Gastrocnemius medialis (tissue), 4 donors: ENCODE results near the gene TRAPPC5. TPM values are rescaled to one million over a fixed set of nuclear protein-coding genes. Genes with fewer than 3 reads are reported as not detected.

Source experiments
- ATAC-seq, 2 donors: fragments of 150-250 bp; one replicate each; pipeline ENCODE4 v1.9.1; 2016
- DNase-seq, 2 donors: peaks; one replicate each; pipeline ENCODE4 v3.0.0-alpha.2; 2019
- H3K27ac ChIP-seq, 4 donors: fragments of 200-600 bp; sonication (generic); 1 replicate in 1 of 4; 2 replicates in 3 of 4; pipeline ENCODE4 v1.5.1; 2016 to 2018; ENCODE audit warnings: mild to moderate bottlenecking in 2 of 4, moderate library complexity in 1 of 4
- H3K27me3 ChIP-seq, 3 donors: fragments of 200-600 bp; sonication (generic) in 2 of 3; 1 replicate in 1 of 3; 2 replicates in 2 of 3; pipeline versions ENCODE4 v1.5.1 to v1.6.0; 2016 to 2019; ENCODE audit warnings: mild to moderate bottlenecking in 1 of 3, moderate library complexity in 1 of 3
- H3K36me3 ChIP-seq, 2 donors: fragments of 200-600 bp; sonication (generic) in 1 of 2; one replicate each; pipeline ENCODE4 v1.5.1; 2017 to 2018
- H3K4me1 ChIP-seq, 2 donors: fragments of 200-600 bp; sonication (generic) in 1 of 2; one replicate each; pipeline ENCODE4 v1.5.1; 2016 to 2017; ENCODE audit warnings: mild to moderate bottlenecking in 2 of 2
- H3K4me3 ChIP-seq, 4 donors: fragments of 200-600 bp; sonication (generic) in 3 of 4; 1 replicate in 1 of 4; 2 replicates in 3 of 4; pipeline ENCODE4 v1.5.1; 2016 to 2019; ENCODE audit warnings: mild to moderate bottlenecking in 2 of 4
- H3K9me3 ChIP-seq, 3 donors: fragments of 200-600 bp; sonication (generic) in 2 of 3; 1 replicate in 1 of 3; 2 replicates in 2 of 3; pipeline ENCODE4 v1.5.1; 2016 to 2019
- POLR2A ChIP-seq, 2 donors: fragments of 450-650 bp; IDR thresholded peaks; one replicate each; pipeline ENCODE4 v1.6.1; 2017; ENCODE audit warnings: antibody characterized with exemption in 2 of 2, mild to moderate bottlenecking in 2 of 2, moderate library complexity in 2 of 2
- in situ Hi-C, 4 donors: fragments of 200-750 bp; cut with MboI; loops; one replicate each; pipeline versions ENCODE4 v1.15.0 to v1.8.0; 2017; ENCODE audit warnings: low sequenced_read_pairs in 4 of 4
- intact Hi-C: fragments of 100-400 bp; cut with DNase I; formaldehyde crosslinking; loops from one replicate; pipeline ENCODE4 v1.15.1; 2023; ENCODE audit warnings: low total_unique reads
- total RNA-seq, 4 donors: library from RNA; depleted of rRNA; stranded (reverse); fragments of >200 nt; gene quantifications; one replicate each; pipeline versions ENCODE4 v1.1.0 to v1.2.3, GENCODE V29; 2016
- TF ChIP-seq, protein P1 (sequence below), 5 experiments: fragments of 450-650 bp in 3 of 5; fragments of 200-600 bp in 2 of 5; sonication (generic) in 2 of 5; IDR thresholded peaks in 4 of 5; conservative IDR thresholded peaks in 1 of 5; 1 replicate in 4 of 5; 2 replicates in 1 of 5; pipeline ENCODE4 v1.5.1; 2016 to 2019; ENCODE audit warnings: antibody characterized with exemption in 5 of 5, mild to moderate bottlenecking in 3 of 5, moderate library complexity in 3 of 5

TRAPPC5 gene
- total RNA-seq, 4 donors from 2014 or later: 109 to 146 (median 126) TPM

DNA sequence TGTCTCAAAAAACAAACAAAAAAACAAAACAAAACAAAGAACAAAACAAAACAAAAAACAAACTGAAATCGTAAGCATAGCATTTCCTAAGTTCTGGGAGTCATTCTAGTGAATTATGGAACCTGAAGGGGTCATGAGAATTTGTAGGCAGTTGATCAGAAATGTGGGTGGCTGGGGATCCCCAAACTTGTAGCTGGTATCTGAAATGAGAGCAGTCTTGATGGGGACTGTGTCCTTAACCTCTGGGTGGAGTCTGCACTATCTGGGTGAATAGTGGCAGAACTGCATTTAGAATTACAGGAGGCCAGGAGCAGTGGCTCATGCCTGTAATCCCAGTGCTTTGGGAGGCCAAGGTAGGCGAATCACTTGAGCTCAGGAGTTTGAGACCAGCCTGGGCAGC lies 45.2 kb downstream of the TRAPPC5 start:
- Histone ChIP-seq H3K4me1 (no peaks in the 10 kb centered on the region), H3K9me3 (no peaks in the 10 kb centered on the region), H3K36me3 (no peaks in the 10 kb centered on the region), H3K4me3 (no peak overlapping the region), H3K27me3 (peaks cover 19 to 21% (median 20%) of the 10 kb centered on the region in 3 donors), H3K27ac (no peak overlapping the region)
- in situ Hi-C loops (no loop called here), intact Hi-C loops (no loop called here)
- TF ChIP-seq, protein P1, sequence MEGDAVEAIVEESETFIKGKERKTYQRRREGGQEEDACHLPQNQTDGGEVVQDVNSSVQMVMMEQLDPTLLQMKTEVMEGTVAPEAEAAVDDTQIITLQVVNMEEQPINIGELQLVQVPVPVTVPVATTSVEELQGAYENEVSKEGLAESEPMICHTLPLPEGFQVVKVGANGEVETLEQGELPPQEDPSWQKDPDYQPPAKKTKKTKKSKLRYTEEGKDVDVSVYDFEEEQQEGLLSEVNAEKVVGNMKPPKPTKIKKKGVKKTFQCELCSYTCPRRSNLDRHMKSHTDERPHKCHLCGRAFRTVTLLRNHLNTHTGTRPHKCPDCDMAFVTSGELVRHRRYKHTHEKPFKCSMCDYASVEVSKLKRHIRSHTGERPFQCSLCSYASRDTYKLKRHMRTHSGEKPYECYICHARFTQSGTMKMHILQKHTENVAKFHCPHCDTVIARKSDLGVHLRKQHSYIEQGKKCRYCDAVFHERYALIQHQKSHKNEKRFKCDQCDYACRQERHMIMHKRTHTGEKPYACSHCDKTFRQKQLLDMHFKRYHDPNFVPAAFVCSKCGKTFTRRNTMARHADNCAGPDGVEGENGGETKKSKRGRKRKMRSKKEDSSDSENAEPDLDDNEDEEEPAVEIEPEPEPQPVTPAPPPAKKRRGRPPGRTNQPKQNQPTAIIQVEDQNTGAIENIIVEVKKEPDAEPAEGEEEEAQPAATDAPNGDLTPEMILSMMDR (IDR thresholded peaks at IDR 0.05 in 4 of 5, conservative IDR thresholded peaks at IDR 0.05 in 1 of 5): no peak
- TF ChIP-seq POLR2A (IDR thresholded peaks at IDR 0.05): no peak
- ATAC-seq: no peak
- no peak for DNase-seq

DNA sequence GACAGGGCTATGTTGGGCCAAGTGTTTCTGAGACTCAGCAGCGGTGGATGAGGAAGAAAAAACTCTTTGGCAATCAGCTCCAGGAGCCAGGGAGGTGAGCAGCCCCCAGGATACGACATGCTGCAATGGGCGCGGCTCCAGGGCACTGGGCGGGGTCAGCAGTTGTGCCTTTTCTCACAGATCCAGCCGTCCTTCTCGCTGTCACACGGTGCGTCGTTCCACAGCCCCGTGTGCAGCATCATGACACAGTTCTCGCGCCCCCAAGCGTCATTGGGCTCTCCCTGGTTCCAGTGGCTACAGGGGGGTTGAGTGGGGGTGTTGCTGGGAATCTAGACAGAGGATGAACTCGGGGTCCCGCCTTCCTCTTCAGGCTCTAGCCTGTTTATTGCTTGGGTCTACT lies 48.6 kb downstream of the TRAPPC5 start:
- TF ChIP-seq POLR2A (IDR thresholded peaks at IDR 0.05): no peak
- TF ChIP-seq, protein P1 (IDR thresholded peaks at IDR 0.05 in 4 of 5, conservative IDR thresholded peaks at IDR 0.05 in 1 of 5): no peak
- no peak overlapping the region for H3K27ac ChIP-seq
- no peak for ATAC-seq
- no peak overlapping the region for H3K4me3 ChIP-seq
- no peak for DNase-seq
- intact Hi-C loops: no loop called here
- peaks cover 23 to 34% (median 32%) of the 10 kb centered on the region in 3 donors for H3K27me3 ChIP-seq
- in situ Hi-C loops: no loop called here
- H3K9me3 ChIP-seq: no peaks in the 10 kb centered on the region
- H3K4me1 ChIP-seq: no peaks in the 10 kb centered on the region
- no peaks in the 10 kb centered on the region for H3K36me3 ChIP-seq

DNA sequence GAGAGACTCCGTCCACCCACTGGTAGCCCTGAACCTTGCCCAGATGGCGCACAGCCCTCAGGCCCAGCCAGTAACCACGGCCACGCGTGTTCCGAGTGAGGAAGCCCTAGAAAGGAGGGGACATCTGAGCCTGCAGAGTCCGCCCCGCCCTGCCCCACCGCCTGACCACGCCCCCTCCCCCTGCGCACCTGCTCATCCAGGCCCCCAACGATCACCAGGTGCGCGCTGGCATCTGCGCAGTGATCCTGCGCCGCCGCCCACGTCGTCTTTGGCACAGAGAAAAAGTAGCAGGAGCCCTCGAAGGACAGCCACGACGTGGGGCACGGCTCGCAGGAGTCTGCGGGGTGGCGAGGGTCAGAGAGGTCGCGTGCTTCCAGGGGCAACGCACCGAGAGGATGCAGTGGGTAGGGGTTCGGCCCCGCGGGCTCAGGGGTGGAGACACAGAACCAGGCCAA lies 49.2 kb downstream of the TRAPPC5 start:
- H3K27me3 ChIP-seq: peaks cover 23 to 34% (median 32%) of the 10 kb centered on the region in 3 donors
- DNase-seq (no peak), ATAC-seq (no peak)
- H3K36me3 ChIP-seq: no peaks in the 10 kb centered on the region
- intact Hi-C loops (no loop called here), in situ Hi-C loops (no loop called here)
- no peak overlapping the region for H3K27ac ChIP-seq
- H3K4me1 ChIP-seq: no peaks in the 10 kb centered on the region
- TF ChIP-seq, protein P1 (IDR thresholded peaks at IDR 0.05 in 4 of 5, conservative IDR thresholded peaks at IDR 0.05 in 1 of 5): no peak
- no peak for TF ChIP-seq POLR2A (IDR thresholded peaks at IDR 0.05)
- no peaks in the 10 kb centered on the region for H3K9me3 ChIP-seq
- no peak overlapping the region for H3K4me3 ChIP-seq

DNA sequence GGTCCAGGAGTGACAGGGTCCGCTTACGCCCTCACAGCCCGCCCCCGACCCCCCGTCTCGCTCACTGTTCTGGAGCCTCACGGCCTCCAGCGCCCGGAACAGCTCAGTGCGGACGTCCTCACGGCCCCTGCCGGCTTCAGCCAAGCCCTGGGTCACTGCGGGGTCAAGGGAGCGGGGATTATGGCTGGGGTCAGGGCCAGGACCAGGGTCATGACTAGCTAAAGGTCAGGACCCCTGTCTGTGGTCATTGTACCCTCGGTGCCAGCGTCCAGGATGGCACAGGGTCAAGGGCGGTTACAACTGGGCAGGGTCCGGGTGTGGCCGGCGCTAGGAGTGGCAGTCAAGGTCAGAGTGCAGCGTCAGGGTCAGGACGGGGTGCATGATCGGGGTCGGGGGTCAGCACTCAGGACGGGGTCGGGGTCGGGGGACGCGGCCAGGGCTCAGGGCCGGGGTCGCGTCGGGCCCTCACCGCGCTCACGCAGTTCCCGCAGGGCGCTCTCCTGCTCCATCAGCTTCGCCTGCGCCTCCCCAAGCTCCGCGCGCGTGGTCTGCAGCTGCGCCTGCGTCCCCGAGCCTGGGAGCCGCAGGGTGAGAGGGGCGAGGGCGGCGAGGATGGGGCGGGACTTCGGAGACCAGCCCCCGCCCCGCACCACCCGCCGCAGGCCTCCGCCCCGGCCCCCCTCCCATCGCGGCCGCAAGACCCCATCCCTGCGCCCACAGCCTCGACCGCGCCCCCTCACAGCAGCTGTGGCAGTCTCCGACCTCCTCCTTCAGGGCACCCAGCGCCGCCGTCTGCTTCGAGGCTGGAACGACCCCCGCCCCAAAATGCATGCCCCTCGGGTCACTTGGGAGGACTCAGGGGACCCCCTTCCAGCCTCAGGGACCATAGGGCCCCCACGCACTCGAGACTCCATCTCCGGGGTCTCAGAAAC lies 49.9 kb downstream of the TRAPPC5 start:
- ATAC-seq (no peak), DNase-seq (no peak)
- H3K4me3 ChIP-seq: no peak overlapping the region
- TF ChIP-seq POLR2A (IDR thresholded peaks at IDR 0.05): no peak
- H3K36me3 ChIP-seq: no peaks in the 10 kb centered on the region
- no peak overlapping the region for H3K27ac ChIP-seq
- H3K27me3 ChIP-seq: peaks cover 23 to 34% (median 32%) of the 10 kb centered on the region in 3 donors
- H3K4me1 ChIP-seq: no peaks in the 10 kb centered on the region
- in situ Hi-C loops (no loop called here), intact Hi-C loops (no loop called here)
- no peaks in the 10 kb centered on the region for H3K9me3 ChIP-seq

DNA sequence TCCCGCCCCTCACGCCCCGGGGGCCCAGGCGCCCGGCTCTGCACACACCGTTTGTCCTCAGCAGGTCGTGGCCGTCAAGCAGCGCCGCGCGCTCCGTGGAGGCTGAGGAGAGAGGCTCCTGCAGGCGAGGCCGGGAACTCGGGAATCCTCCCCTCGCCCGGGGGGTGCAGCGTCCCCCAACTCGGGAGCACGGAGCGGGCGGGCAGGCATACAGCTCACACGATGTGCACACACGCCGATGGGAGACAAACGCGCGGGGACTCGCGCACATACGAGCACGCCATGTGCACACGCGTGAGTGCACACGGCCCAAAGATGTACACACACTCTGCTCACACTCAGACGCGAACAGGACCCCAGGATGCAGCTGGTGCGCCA lies 50.6 kb downstream of the TRAPPC5 start:
- intact Hi-C loops (no loop called here), in situ Hi-C loops (no loop called here)
- H3K27ac ChIP-seq: no peak overlapping the region
- H3K4me1 ChIP-seq: no peaks in the 10 kb centered on the region
- no peaks in the 10 kb centered on the region for H3K9me3 ChIP-seq
- H3K36me3 ChIP-seq: no peaks in the 10 kb centered on the region
- H3K4me3 ChIP-seq: no peak overlapping the region
- TF ChIP-seq POLR2A (IDR thresholded peaks at IDR 0.05): no peak
- TF ChIP-seq, protein P1 (IDR thresholded peaks at IDR 0.05 in 4 of 5, conservative IDR thresholded peaks at IDR 0.05 in 1 of 5): no peak
- peaks cover 23 to 34% (median 32%) of the 10 kb centered on the region in 3 donors for H3K27me3 ChIP-seq
- no peak for ATAC-seq
- DNase-seq: no peak
